GM06990 (cell line): ENCODE results near the gene FRMD5.

Experiments
- DNase-seq: peaks from one replicate; pipeline ENCODE4 v3.0.0-alpha.2; 2011; ENCODE audit not compliant: insufficient read length; ENCODE audit errors: extremely low read depth
- H3K27me3 ChIP-seq: replicated peaks from 2 replicates; pipeline ENCODE4 v1.6.0; 2011; ENCODE audit warnings: low read length; ENCODE audit not compliant: control insufficient read depth, insufficient read depth
- H3K36me3 ChIP-seq: 2 replicates; pipeline ENCODE4 v1.5.1; 2011; ENCODE audit warnings: low read length; ENCODE audit not compliant: control insufficient read depth, insufficient read depth
- H3K4me3 ChIP-seq: replicated peaks from 2 replicates; pipeline ENCODE4 v1.5.1; 2011; ENCODE audit warnings: low read depth, mild to moderate bottlenecking, control low read depth, low read length
- CTCF ChIP-seq: IDR thresholded peaks from 2 replicates; pipeline ENCODE4 v1.5.1; 2011; ENCODE audit warnings: low read length, control low read depth, mild to moderate bottlenecking, inconsistent platforms; ENCODE audit not compliant: insufficient read depth, poor library complexity, severe bottlenecking

FRMD5 gene

GRCh38 chr15:43879386-43880355 is 315.4 kb downstream of the FRMD5 start:
- Histone ChIP-seq H3K4me3 (no peak overlapping the region), H3K27me3 (no peaks in the 10 kb centered on the region), H3K36me3 (peaks cover 10% of the 10 kb centered on the region)
- no peak for TF ChIP-seq CTCF
- no peak for DNase-seq

- DNase-seq, result no peak
- no peaks in the 10 kb centered on the region for H3K27me3 ChIP-seq
- H3K4me3 ChIP-seq, result no peak overlapping the region
- peaks cover 13% of the 10 kb centered on the region for H3K36me3 ChIP-seq
- no peak for TF ChIP-seq CTCF
Measured at GRCh38 chr15:43878446-43878845, 316.6 kb downstream of the FRMD5 start.

- TF ChIP-seq CTCF, result no peak
- no peak for DNase-seq
- H3K36me3 ChIP-seq, result peaks cover 13% of the 10 kb centered on the region
- H3K27me3 ChIP-seq, result no peaks in the 10 kb centered on the region
- H3K4me3 ChIP-seq, result no peak overlapping the region
Measured at GRCh38 chr15:43877371-43877770, 317.7 kb downstream of the FRMD5 start.

- no peaks in the 10 kb centered on the region for H3K27me3 ChIP-seq
- peaks cover 13% of the 10 kb centered on the region for H3K36me3 ChIP-seq
- TF ChIP-seq CTCF, result no peak
- H3K4me3 ChIP-seq, result no peak overlapping the region
- no peak for DNase-seq
Measured at GRCh38 chr15:43876872-43877271, 318.2 kb downstream of the FRMD5 start.

GRCh38 chr15:43873651-43874050 is 321.4 kb downstream of the FRMD5 start:
- no peak for TF ChIP-seq CTCF
- DNase-seq, result no peak

More at GRCh38 chr15:43873651-43874050, 321.4 kb downstream of the FRMD5 start:
- peaks cover 7% of the 10 kb centered on the region for H3K36me3 ChIP-seq
- no peak overlapping the region for H3K4me3 ChIP-seq
- no peaks in the 10 kb centered on the region for H3K27me3 ChIP-seq
